ENCODE results near the gene CNIH4.
"Not testable (repeated sequence)": the region's sequence is repeated elsewhere in the genome, so short reads cannot be mapped to it uniquely, and the experiment has no call there.

CNIH4 gene

DNA sequence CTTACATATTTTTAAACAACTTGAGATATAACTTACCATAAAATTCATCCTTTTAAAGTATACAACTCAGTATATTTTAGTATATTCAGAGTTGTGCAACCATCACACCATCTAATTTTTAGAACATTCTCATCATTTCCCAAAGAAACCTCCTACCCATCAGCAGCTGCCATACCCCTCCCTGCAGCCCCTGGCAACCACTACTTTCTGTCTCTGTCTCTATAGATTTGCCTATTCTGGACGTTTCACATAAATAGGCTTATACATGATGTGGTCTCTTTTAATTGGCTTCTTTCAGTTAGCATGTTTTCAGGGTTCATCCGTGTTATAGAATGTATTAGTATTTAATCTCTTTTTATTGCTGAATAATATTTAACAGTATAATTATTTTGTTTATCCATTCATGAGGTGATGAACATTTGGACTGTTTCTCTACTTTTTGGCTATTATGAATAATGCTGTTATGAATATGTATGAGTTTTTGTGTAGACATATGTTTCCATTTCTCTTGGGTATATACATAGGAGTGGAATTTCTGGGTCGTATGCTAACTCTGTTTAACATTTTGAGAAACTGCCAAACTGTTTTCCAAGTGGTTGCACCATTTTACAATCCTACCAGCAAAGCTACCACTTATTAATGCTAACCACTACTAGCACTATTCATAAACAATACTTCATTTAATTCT lies 48.4 kb downstream of the CNIH4 start:
- DNase-seq = no peak

DNA sequence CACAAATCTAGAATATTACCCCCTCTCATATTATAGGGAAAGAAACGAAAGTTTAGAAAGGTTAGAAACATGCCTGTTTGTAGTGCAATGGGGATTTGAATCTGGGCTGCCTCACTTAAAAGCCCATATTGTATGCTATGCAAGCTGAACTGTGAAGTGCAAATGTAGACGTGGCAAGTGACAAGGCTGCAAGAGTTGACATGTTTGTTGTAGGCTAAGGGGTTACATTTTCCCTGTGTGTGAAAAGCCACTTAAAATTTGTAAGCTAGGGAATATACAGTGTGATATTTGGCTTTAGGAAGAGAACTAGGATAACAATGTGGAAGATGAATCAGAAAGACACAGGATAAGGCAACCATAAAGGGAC lies 48.9 kb downstream of the CNIH4 start:
- DNase-seq = no peak

DNA sequence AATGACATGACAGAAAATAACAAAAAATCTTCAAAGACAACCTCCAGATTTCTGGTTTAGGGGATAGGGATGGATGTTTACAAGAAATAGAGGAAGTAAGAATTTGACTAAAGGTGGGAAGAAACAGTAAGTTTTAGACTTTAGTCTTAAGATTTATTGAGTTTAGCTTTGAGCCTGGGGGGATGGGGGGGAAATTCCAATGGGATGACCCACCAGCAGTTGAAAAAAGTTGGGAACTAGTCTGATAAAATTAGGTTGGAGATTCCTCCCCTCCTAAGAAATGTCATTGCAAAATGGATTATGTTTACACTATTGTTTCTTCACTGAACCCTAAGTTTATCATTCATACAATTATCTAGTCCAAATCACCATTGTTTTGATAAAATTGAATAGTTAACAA lies 49.5 kb downstream of the CNIH4 start:
- no peak for DNase-seq

DNA sequence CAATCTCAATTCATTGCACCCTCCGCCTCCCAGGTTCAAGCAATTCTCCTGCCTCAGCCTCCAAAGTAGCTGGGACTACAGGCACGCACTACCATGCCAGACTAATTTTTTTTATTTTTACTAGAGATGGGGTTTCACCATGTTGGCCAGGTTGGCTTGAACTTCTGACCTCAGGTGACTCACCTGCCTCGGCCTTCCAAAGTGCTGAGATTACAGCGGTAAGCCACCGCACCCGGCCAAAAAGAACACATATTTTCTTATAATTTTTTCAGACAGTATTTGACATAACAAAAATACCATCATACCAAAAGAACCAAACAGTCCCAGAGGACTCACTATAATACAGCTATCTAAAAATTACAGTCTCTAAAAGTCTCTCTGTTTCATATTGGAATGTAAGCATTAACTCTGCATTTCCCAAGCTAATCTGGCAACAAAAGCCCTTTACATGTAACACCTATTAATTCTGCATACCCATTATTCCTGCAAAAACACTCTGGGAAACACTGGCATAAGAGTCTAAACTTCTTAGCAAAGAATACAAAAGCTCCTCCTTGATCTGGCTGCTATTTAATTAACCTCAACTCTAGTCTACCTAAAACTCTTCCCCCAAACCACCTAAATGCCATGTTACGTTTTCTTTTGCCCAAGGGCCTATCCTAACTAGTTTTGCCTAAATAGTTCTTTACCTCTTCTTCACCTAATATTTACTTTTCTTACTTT lies 51.1 kb downstream of the CNIH4 start:
- DNase-seq = no peak

DNA sequence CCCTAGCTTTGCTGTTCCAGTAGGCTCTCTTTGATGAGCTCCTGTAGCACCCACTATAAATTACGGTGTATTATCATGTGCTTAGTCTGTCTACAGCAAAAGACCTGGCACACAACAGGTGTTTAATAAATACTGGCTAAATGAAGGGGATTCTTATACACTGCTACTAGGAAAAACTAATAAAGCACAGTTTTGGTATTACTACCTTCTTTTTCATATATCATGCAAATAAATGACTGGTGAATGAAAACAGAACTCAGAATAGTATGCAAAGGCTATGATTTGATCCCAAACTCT lies 51.6 kb downstream of the CNIH4 start:
- DNase-seq = no peak

DNA sequence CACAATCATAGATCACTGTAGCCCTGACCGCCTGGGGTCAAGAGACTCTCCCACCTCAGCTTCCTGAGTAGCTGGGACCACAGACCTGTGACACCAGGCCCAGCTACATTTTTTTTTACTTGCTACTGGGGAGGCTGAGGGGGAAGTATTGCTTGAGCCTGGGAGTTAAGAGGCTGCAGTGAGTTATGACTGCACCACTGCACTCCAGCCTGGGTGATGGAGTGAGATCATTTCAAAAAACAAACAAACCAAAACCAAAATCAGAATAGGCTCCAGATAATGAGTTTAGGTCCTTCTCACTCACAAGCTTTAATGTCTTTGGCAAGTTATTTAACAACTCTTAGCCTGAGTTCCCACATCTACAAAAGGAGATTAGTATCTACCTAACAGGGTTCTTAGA lies 55.1 kb downstream of the CNIH4 start:
- no peak for DNase-seq

DNA sequence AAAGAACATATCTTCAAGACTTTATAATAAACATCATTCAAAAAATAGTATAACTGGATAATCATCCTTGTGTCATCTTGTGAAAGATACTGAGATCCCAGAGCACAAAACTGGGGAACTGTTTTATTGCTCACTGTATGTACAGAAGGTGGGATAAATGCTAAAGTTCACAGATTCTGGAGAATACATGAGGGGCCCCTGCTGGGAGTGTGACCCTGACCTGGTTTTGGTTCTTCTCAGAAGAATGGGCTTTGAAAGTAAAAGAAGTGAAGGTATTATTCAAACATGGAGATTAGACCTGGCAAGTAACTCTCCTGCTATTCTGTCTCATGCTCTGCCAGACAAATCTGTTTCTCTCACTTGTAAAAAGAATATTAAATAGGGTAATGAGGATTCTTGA lies 63.4 kb downstream of the CNIH4 start:
- no peak for DNase-seq

DNA sequence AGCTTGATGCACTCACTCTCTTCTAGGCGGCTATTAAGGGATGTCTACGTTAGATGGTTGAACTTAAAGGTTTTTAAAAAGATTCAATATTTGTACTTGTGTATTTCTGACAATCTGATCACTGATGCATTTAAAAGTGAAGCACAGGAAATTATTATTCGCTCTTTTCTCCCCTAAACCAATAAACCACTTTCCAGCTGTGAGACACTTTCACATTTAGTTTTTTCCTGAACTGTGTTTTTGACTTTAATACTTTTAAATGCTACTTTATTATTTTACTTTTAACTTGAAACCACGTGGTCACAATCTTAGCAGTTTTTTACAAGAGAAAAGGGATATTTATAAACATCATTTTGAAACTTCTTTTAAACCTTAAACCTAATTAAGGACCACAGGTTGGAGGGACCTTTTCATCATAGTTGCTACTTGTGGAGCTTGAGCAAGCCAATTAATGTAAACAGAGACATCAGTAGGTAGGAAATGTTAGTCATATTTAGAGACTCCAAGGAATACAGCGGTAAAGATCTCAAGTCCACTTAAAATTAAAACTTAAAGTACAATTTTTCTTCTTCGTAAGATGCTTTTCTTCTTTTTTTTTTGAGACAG lies 68.7 kb downstream of the CNIH4 start:
- no peak for DNase-seq

DNA sequence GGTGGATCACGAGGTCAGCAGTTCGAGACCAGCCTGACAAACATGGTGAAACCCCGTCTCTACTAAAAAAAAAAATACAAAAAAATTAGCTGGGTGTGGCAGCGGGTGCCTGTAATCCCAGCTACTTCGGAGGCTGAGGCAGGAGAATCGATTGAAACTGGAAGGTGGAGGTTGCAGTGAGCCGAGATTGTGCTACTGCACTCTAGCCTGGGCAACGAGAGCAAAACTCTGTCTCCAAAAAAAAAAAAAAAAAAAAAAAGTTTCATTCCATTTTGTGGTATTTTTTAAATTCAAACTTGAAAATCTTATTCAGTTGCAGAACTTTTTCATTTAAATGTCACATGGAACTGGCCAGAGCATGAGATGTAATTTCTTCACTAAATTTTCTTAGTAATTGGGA lies 70.2 kb downstream of the CNIH4 start:
- DNase-seq = not testable (repeated sequence)

DNA sequence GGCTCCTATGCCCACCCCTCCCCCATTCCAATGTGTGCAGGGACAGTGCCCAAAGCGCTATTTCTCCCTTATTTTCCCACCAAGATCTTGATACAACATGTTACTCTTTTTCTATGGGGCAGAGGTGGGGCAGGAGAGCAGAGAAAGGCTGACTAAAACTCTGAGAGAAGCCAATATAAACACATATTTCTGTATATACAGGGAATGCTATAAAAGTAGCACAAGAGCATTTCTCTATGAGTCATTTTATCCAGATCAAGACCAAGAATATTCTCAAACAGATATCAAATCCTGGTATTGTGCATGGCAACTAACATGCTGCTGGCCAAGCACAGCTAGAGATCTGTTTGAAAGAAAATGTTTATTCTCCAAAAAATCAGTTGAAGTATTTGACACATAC lies 70.7 kb downstream of the CNIH4 start:
- DNase-seq = no peak

DNA sequence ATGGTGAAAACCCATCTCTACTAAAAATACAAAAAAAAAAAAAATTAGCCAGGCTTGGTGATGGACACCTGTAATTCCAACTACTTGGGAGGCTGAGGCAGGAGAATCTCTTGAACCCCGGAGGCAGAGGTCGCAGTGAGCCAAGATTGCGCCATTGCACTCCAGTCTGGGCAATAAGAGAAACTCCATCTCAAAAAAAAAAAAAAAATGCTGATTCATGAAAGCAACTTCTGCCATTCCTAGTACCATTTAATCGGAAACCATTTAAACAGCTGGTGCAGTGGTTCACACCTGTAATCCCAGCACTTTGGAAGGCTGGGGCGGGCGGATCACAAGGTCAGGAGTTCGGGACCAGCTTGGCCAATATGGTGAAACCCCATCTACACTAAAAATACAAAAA lies 72.0 kb downstream of the CNIH4 start:
- DNase-seq = not testable (repeated sequence)

Data from CD4-positive, alpha-beta T cell treated with Interleukin-17A for 1 hour (primary cell).